Stimulated activated CD8-positive, alpha-beta memory T cell treated with anti-CD3 and anti-CD28 coated beads, Interleukin-4, amount 100 ng/mL, for 48 hours (primary cell): ENCODE results near the gene BPIFB6.
"Not testable (repeated sequence)": the region's sequence is repeated elsewhere in the genome, so short reads cannot be mapped to it uniquely, and the experiment has no call there.

ENCODE experiments used
- DNase-seq: peaks from one replicate; pipeline ENCODE4 v3.0.0-alpha.2; 2020

Gene BPIFB6

GRCh38 chr20:33030569-33030968 lies 879 bp upstream of the BPIFB6 start:
- DNase-seq, result no peak

GRCh38 chr20:33032555-33032954 lies 1.1 kb downstream of the BPIFB6 start:
- no peak for DNase-seq

GRCh38 chr20:33033381-33033780 lies 1.9 kb downstream of the BPIFB6 start:
- DNase-seq, result no peak

- DNase-seq, result no peak
Observed at GRCh38 chr20:33034115-33034514, 2.7 kb downstream of the BPIFB6 start.

- no peak for DNase-seq
Observed at GRCh38 chr20:33034901-33035492, 3.5 kb downstream of the BPIFB6 start.

GRCh38 chr20:33037456-33037855 lies 6.0 kb downstream of the BPIFB6 start:
- no peak for DNase-seq

- DNase-seq, result no peak
Observed at GRCh38 chr20:33038243-33038642, 6.8 kb downstream of the BPIFB6 start.

GRCh38 chr20:33042430-33042829 lies 11.0 kb downstream of the BPIFB6 start:
- DNase-seq, result no peak

- no peak for DNase-seq
Observed at GRCh38 chr20:33042983-33043730, 11.7 kb downstream of the BPIFB6 start.

GRCh38 chr20:33043731-33044181 lies 12.3 kb downstream of the BPIFB6 start:
- no peak for DNase-seq

GRCh38 chr20:33045129-33045721 lies 13.8 kb downstream of the BPIFB6 start:
- not testable (repeated sequence) for DNase-seq

GRCh38 chr20:33046412-33046811 lies 15.0 kb downstream of the BPIFB6 start:
- DNase-seq, result no peak

GRCh38 chr20:33051333-33051732 lies 19.9 kb downstream of the BPIFB6 start:
- no peak for DNase-seq

GRCh38 chr20:33053291-33054106 lies 22.1 kb downstream of the BPIFB6 start, which contains the start of gene BPIFB3:
TSS of gene BPIFB3 (plus strand) at chr20:33053903. CDS start at chr20:33055436, 1,533 bp downstream.
- DNase-seq, result no peak

- DNase-seq, result no peak
Observed at GRCh38 chr20:33054381-33054780, 22.9 kb downstream of the BPIFB6 start.

GRCh38 chr20:33054791-33055190 lies 23.3 kb downstream of the BPIFB6 start:
- DNase-seq, result no peak

GRCh38 chr20:33059136-33059535 lies 27.7 kb downstream of the BPIFB6 start:
- no peak for DNase-seq

- no peak for DNase-seq
Observed at GRCh38 chr20:33059741-33060390, 28.4 kb downstream of the BPIFB6 start.

- no peak for DNase-seq
Observed at GRCh38 chr20:33061658-33062028, 30.2 kb downstream of the BPIFB6 start.

- no peak for DNase-seq
Observed at GRCh38 chr20:33062105-33062824, 30.8 kb downstream of the BPIFB6 start.

- DNase-seq, result no peak
Observed at GRCh38 chr20:33062825-33063149, 31.3 kb downstream of the BPIFB6 start.

GRCh38 chr20:33063271-33063670 lies 31.8 kb downstream of the BPIFB6 start:
- DNase-seq, result no peak
